Right forelimb (tissue), 1 donor: ENCODE measurements around the gene GRIP1.

Experiments used
- DNase-seq: peaks from one replicate; pipeline ENCODE4 v3.0.0-alpha.2; 2018

GRIP1 gene, protein sequence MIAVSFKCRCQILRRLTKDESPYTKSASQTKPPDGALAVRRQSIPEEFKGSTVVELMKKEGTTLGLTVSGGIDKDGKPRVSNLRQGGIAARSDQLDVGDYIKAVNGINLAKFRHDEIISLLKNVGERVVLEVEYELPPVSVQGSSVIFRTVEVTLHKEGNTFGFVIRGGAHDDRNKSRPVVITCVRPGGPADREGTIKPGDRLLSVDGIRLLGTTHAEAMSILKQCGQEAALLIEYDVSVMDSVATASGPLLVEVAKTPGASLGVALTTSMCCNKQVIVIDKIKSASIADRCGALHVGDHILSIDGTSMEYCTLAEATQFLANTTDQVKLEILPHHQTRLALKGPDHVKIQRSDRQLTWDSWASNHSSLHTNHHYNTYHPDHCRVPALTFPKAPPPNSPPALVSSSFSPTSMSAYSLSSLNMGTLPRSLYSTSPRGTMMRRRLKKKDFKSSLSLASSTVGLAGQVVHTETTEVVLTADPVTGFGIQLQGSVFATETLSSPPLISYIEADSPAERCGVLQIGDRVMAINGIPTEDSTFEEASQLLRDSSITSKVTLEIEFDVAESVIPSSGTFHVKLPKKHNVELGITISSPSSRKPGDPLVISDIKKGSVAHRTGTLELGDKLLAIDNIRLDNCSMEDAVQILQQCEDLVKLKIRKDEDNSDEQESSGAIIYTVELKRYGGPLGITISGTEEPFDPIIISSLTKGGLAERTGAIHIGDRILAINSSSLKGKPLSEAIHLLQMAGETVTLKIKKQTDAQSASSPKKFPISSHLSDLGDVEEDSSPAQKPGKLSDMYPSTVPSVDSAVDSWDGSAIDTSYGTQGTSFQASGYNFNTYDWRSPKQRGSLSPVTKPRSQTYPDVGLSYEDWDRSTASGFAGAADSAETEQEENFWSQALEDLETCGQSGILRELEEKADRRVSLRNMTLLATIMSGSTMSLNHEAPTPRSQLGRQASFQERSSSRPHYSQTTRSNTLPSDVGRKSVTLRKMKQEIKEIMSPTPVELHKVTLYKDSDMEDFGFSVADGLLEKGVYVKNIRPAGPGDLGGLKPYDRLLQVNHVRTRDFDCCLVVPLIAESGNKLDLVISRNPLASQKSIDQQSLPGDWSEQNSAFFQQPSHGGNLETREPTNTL

DNA sequence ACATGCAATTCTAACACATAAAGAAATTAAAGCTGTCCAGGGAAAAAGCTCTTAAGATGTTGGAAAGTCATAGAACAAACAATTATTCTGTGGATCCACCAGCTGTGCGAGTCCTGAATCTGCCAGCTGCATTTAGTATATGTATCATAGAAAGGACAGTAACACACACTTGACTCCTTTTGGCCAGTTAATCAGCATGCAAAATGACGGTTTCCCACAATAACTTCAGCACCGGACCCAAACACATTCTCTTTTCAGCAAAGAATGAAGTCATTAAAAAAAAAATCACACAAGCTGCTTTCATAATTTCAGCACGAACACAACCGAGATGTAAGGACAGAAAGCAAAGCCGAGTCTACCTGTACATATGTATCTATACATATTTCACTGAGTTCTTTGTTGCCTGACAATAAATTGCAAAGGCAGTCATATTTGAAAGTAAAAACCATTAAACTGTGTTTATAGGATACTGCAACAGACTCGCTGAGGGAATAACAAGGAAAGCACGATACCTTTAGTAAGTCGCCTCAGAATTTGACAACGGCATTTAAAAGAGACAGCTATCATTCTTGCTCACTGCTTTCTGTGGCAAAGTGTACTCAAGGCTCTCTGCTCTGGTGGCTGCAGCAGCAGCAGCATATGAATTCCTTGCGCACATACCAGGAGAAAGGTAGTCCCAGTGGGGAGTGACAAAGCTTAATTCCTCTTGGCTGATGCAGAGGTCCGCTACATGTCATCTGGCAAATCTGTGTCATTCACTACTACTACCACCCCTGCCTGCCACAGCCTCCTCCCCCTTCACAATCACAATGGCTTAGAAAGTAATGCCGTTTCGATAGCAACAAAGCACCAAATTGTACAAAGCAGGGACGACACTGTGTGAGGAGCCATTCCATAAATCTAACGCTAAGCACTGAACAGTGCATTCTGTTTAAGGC lies at the start of gene GRIP1:
GRIP1 (minus strand) TSS at position 739 of the 938 bp plus-strand sequence; CDS start at position 567, 172 bp downstream.
- no peak for DNase-seq

DNA sequence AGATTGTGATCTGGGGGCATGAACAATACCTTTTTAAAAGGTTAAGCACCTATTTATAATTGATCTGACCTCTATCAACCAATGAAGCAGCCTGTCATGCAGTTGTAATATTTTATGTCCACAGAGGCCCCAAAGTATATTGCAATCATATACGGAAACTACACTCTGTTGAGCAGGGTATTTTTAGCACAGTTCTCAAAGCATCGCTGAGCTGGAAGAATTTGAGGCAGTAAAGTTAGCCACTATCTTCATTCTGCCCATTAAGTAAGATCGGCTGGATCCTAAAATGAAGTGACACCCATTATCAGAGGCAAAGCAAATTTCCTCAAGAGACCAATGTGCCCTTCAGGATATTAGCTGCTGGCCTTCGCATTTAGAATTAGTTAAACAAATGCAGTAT lies 47.7 kb upstream of the GRIP1 start:
- DNase-seq: no peak

DNA sequence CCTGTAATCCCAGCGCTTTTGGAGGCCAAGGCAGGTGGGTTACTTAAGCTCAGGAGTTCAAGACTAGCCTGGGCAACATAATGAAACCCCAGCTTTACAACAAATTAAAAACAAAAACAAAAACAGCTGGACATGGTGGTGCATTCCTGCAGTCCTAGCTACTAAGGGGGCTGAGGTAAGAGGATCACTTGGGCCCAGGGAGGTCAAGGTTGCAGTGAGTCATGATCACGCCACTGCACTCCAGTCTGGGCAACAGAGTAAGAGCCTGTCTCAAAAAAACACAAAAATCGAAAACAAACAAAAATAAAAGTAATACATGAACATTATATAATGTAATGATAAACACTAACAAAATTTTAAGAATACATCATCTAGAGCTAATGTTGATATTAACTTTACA lies 46.2 kb upstream of the GRIP1 start:
- no peak for DNase-seq

DNA sequence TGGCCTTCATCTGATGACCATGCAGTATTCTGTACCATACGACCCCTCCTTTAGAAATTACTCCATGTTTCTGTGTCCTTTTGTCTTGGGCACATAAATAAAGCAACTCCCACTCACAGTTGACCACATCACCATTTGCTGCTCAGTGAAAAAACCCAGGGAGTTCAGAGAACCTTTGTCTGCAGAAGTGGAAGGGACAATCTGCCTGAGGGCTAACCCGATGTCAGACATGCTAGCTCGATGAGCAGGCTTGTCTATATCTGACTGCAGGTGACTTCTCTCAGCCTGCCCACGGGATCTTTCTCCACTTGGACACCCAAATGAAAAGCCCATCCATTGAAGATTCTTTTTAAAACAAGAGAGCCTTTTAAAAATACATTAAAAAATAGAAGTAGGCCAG lies 45.7 kb upstream of the GRIP1 start:
- DNase-seq: no peak

DNA sequence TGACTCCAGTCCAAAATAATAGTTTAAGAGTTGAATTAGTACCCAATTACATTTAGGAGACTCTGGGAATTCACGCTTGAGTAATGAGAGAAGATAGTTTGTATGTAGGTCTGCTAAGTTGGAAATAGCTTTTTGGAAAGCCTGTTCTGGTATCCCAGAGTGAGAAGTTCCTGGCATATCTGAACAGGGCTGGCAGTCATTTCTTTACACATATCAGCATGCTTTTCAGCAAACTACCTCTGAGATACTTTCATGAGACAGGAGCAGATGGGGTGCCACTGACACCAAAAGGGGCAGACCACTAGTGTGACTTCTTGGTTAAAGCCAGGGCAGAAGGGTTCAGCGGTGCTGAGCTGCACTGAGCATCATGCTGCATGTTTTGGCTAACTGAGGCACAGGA lies 45.1 kb upstream of the GRIP1 start:
- no peak for DNase-seq

DNA sequence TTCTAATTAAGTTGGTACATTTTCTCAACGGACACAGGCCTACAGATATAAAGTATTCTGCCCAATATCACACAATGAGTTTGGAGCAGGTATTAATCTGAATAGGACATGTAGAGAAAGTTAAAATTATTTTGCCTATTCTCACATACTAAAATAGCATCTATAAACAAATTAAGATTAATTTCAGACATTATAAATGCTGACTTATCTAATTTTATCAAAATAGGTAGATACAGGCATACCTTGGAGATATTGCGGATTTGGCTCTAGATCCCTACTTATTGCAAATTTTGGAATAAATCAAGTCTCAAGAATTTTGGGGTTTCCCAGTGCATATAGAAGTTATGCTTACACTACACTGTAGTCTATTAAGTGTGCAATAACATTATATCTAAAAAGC lies 41.0 kb upstream of the GRIP1 start:
- no peak for DNase-seq

DNA sequence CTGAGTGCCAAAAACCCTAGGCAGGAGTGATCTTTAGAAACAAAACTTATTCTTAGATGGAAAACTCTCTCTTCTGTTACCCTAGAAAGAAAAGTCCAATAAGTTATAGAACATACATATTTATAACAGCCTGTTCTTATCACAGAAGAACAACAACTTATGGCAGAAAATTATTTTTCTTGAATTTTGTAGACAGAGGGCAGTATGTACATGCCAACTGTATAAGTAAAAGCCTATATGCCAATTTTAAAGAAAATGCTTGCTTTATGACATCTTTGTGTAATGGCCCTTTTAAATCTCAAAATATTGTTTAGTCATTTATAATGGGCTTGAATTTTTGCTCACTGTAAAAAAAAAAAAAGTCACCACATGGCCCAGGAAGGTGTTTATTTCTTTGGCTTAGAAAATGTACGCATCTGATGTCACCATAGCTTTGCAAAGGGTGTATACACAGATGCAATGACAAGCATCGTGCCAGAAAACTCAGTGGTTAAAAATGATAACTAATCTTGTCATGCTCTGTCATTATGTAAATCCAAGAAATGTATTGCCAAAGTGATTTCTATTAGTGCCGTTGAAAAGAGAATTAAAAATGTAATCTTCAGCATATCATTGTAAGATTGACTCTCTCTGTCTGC lies 38.3 kb upstream of the GRIP1 start:
- DNase-seq: no peak

DNA sequence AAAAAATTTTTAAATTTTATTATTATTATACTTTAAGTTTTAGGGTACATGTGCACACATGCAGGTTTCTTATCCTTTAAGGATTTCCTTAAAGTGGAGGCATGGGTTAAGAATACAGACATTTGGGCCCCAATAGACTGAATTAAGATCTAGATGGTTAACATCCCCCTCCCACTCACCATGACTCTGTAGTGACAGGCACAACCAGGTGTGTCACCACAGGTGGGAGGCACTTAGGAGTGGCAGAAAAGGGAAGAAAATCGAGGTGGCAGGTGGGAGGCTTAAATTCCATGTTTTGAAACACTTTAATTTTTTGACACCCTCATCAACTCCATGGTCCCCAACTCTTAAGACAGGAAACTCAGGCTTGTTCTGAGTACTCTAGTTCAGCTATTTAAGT lies 37.6 kb upstream of the GRIP1 start:
- DNase-seq: no peak

DNA sequence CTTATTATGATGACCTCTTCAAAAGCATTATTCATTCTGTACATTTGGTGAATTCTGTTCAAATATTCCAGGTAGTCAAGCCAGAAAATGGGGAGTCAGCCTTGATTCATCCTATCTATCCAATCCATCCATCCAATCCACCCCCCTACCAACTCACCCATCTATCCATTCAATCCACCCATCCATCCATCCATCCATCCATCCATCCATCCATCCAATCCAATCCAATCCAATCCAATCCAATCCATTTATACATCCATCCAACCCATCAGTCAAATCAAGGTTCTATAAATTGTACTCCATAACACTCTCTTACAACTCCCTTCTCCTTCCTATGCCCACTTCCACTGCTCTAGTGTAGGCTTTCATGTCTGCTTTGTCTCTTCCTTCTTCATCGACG lies 35.8 kb upstream of the GRIP1 start:
- no peak for DNase-seq

DNA sequence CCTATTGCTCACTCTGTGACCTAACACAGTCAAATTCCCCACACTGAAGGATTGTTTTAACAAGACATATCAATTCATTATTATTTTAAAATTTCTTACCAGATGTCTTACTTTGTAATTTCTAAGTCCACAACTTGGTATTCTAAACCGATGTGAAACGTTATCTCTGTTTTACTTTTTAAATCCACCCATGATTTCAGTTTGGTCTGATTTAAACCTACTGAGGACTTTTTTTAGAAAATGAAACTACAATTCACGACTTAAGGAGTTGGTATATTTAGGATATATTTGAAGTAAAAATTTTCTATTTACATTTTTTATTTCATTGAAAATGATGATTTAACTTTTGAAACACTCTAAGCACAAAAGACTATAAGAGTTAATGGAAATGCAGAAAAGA lies 35.1 kb upstream of the GRIP1 start:
- no peak for DNase-seq

DNA sequence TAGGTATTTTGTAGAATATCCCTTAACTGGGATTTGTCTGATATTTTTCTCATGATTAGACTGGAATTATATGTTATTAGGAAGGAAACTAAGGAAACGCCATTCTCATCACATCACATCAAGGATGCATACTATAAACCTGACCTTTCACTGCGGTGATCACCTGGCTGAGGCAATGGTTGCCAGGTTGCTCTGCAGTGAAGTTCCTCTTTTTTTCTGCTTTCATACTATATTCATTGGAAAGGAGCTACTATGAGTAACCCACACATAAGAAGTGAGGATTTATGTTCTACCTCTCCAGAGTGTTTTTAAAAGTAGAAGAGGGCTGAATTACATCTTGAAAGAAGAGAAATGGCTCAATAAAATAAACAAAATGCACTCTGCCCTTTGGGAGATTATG lies 31.0 kb upstream of the GRIP1 start:
- DNase-seq: no peak

DNA sequence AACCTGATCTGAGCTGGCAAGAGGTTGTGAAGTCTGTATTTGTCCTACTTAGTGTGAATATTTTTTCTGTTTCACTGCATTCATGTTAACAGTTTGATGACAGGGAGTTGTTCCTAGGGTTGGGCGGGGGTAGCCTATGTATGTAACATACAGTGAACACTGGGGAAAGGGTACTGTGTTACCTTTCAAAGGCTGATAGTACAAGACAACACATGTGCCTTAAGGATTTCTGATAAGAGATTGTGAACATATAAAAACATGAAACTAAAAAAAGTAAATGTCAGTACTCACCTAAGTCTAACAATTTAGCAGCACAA lies 30.5 kb upstream of the GRIP1 start:
- no peak for DNase-seq

DNA sequence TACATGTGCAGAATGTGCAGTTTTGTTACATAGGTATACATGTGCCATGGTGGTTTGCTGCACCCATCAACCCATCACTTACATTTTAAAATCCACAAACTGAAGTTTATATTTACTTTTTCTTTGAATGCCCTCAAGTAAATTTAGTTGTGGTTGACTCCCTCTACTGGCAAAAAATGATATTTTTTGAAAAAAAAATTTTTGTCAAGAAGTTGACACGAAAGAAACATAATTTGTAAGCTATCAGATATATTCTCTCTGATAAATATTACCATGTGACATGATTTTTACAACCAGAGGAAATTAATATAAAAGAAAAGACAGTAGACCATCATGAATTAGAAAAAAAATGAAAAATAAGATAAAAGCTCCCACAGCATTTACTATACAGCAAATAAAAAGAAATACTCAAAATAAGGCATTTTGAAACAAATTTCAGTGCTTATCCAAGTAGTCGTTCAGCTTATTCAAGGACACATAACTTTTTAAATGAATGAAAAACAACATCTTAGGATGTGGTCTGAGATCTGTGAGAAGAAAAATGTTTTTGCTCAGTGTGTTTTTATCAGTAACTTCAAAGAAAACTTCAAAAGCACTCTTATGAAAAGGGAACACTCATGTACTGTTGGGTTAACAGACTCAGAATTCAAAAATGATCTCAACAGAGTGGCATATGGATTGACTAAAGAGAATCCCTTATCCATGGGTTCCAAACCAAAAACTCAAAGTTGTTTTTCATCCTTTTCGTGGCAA lies 30.0 kb upstream of the GRIP1 start:
- DNase-seq: no peak

DNA sequence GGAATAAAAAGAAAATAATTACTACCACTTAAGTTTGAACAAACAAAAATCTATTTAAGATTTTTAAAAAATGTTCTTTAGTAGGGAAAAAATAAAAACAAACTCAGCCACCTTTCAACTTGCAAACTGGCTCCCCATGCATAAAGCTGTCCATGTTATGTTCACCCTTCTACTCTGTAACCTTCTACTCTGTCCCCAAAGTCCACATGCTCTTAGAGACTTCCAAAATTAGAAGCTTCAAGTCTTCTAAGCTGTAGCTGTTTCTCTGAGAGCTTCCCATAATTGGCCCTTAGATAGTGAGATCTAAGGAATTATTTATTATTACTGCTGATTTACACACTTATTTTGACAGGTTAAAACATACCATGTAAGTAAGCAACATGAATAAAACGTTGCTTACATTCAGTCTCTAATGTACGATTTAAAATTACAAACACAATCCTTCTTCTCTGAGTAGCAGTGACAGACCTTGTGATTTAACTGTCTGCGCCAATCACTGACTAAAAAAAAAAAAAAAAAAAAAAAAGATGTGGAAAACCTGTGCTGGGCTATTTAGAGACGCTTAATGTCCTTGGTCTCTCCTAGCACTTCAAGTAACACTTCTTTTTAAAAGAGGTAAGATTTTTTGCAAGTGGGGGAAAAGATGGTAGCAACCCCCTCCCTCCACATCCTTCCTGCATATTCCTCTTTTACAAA lies 28.3 kb upstream of the GRIP1 start:
- no peak for DNase-seq

DNA sequence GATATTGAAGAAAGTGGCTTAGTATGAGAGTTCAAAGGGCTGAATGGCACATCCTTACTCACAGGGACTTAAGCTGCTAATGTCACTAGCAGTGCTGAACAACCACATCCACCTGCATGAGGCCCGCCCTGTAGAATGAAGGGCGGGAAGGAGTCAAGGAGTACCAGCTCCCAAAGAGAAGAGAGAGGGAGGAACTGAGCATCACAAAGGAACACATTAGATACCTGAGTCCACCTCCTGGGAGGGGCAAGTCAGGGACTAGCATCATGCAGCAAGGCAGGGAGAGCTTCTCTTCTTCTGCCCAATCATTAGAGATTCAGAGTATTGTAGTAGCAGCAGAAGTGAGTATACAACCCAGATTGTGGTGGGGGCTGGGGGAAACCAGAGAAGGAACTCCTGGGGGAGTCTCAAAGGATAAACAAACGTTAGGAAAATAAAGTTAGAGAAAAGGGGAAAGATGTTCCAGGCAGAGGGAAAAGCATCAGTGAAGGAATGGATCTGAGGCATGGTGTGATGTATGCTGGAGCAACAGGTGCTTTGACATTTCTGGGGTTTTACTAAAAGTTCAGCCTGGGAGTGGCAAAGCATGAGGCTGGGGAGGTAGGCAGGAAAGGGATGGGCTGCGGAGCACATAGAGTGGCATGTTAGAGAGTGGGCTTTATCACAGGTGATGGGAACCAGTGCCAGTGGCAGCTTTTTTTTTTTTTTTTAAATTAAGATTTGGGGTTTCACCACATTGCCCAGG lies 21.0 kb upstream of the GRIP1 start:
- DNase-seq: no peak

DNA sequence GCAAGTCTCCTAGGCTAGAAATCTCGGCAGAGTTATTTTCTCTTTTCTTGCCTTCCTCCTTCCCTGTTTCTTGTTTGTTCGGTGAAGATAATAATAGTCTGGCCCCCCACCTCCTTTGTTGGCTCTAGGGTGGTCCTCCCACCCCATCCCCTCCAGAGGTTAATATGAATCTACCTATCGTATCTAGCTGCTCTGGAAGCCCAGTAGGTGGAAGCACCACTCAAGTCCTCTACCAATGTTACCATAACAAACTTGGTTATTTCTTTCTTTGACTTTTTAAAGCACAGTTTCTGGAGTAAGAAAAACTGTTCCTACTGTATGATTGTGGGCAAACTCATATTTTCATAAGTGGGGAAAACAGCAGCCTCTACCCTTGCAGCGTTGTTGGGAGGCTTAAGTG lies 19.7 kb upstream of the GRIP1 start:
- DNase-seq: no peak

DNA sequence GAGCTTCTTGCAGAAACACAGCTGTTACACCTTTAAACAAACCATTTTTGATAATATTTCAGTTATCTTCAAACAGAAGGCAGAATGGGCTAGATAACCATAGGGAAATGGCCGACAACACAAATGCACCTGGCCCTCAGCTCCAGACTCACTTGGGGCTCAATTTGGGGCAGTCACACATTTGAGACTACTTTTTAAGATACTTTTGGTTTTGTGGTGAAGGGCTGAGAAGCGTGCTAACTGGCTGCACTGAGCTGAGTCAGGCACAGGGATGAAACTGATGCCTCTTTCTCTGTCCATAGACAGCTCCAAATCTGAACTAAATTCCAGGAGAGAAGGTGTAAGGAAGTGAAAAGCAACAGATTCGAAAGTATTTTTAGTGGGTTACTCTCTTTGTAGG lies 18.5 kb upstream of the GRIP1 start:
- DNase-seq: no peak

DNA sequence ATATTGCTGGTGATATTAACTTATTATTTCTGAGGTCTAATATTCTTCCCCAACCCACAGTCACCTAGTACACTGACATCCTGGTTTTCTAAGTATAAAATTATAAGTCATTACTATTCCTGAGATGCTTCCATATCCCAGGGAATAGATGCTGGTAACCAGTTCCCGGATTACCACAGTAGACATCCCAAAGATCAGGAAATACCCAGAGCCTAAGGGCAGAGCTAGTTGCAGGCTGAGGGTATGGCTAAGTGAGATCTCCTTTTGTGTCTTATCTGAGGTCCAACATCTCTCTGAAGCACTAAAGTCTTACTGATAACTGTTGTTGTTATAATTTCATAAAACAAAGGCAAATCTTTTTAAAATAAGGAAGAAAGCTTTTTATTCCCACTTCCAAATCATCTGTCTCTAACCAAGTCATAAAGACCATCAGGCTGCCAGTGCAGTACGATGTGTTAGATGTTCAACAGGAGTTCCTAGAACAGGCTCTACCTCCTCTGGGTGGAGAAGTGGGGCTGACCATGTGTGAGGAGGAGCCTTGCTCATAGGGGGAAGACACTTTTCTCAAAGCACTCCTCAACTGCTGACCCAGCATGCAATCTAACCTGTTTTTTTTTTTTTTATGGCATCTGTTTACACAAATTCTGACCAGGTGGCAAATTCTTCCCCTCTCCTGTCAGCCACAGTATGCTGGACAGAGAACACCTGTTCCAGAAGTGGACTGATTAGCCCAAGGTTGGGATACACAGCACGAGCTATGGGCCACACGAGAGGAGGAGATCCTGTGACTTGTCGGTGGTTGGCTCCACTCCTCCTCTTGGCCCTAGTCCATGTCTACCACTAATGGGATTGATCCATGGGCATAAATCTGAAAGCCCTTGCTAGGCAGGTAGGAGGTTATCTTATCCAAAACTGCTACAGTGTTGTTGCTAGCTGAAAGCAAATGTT lies 16.1 kb upstream of the GRIP1 start:
- no peak for DNase-seq
